OCI-LY7 (cell line): ENCODE data around the gene IQCH. TPM values are rescaled to one million over a fixed set of nuclear protein-coding genes. Genes with fewer than 3 reads are reported as not detected.

Experiments used
- BruUV-seq: library from RNA; stranded (reverse); fragments of 400-500 nt; replicated peaks from 2 replicates; lab custom pipeline; 2021; lab: Mats Ljungman, UMichigan
- CTCF ChIA-PET: fragments of 300-600 bp; sonication (Branson Sonifier 250); formaldehyde crosslinking; loops from one replicate; lab custom pipeline; 2022; ENCODE audit warnings: antibody characterized with exemption; ENCODE audit not compliant: unreplicated experiment; lab: Charles Lee
- POLR2A ChIA-PET: fragments of 300-600 bp; sonication (Branson Sonifier 250); formaldehyde crosslinking; loops from one replicate; lab custom pipeline; 2022; ENCODE audit warnings: antibody characterized with exemption; lab: Charles Lee
- DNase-seq: peaks from one replicate; pipeline ENCODE4 v3.0.0-alpha.2; 2015; ENCODE audit warnings: low spot score
- H2AFZ ChIP-seq: fragments of 200-600 bp; sonication (generic), shearing (Covaris generic); 2 replicates; pipeline ENCODE4 v1.6.1; 2014; ENCODE audit warnings: mild to moderate bottlenecking, antibody characterized with exemption, low read length, moderate library complexity
- H3K27ac ChIP-seq: fragments of 200-600 bp; sonication (generic); 2 replicates; pipeline ENCODE4 v1.5.1; 2014; ENCODE audit warnings: mixed run types, low read depth, mild to moderate bottlenecking, moderate library complexity, low read length, inconsistent platforms; ENCODE audit not compliant: poor library complexity, severe bottlenecking
- H3K36me3 ChIP-seq: fragments of 200-600 bp; sonication (generic); 2 replicates; pipeline ENCODE4 v1.6.1; 2014; ENCODE audit warnings: mild to moderate bottlenecking, antibody characterized with exemption, low read length, moderate library complexity, mixed read lengths; ENCODE audit not compliant: insufficient read depth
- H3K4me1 ChIP-seq: fragments of 200-600 bp; sonication (generic); 2 replicates; pipeline ENCODE4 v1.5.1; 2014; ENCODE audit warnings: mild to moderate bottlenecking, low read length; ENCODE audit not compliant: insufficient read depth, poor library complexity, severe bottlenecking
- H3K4me2 ChIP-seq: fragments of 200-600 bp; sonication (generic); 2 replicates; pipeline ENCODE4 v1.6.1; 2014; ENCODE audit warnings: mild to moderate bottlenecking, low read length
- H3K4me3 ChIP-seq: fragments of 200-600 bp; sonication (generic); 2 replicates; pipeline ENCODE4 v1.5.1; 2014; ENCODE audit warnings: mild to moderate bottlenecking, low read depth, low read length; ENCODE audit not compliant: poor library complexity, severe bottlenecking
- H3K79me2 ChIP-seq: fragments of 200-600 bp; sonication (generic); 2 replicates; pipeline ENCODE4 v1.6.1; 2016; ENCODE audit warnings: low read depth, mild to moderate bottlenecking, low read length, moderate library complexity, mixed read lengths; ENCODE audit not compliant: insufficient read depth
- H3K9me2 ChIP-seq: fragments of 200-600 bp; sonication (generic); 2 replicates; pipeline ENCODE4 v1.6.1; 2016; ENCODE audit warnings: mild to moderate bottlenecking, low read length, mixed read lengths; ENCODE audit not compliant: insufficient read depth
- H3K9me3 ChIP-seq: fragments of 200-600 bp; sonication (generic); 2 replicates; pipeline ENCODE4 v1.6.1; 2014; ENCODE audit warnings: mild to moderate bottlenecking, mixed run types, low read length, mixed read lengths
- H4K20me1 ChIP-seq: fragments of 200-600 bp; sonication (generic); 2 replicates; pipeline ENCODE4 v1.6.1; 2014; ENCODE audit warnings: mild to moderate bottlenecking, antibody characterized with exemption, low read length, moderate library complexity, mixed read lengths; ENCODE audit not compliant: insufficient read depth
- CTCF ChIP-seq: fragments of 200-600 bp; sonication (generic); conservative IDR thresholded peaks from 2 replicates; pipeline ENCODE4 v1.5.1; 2014; ENCODE audit warnings: mild to moderate bottlenecking, antibody characterized with exemption, low read length, moderate library complexity, mixed read lengths
- EZH2phosphoT487 ChIP-seq: fragments of 200-600 bp; sonication (generic); IDR thresholded peaks from 2 replicates; pipeline ENCODE4 v1.6.1; 2018; ENCODE audit warnings: low read depth, borderline replicate concordance, mild to moderate bottlenecking, mixed run types, antibody characterized with exemption, low read length, moderate library complexity, mixed read lengths
- intact Hi-C: fragments of 100-400 bp; cut with micrococcal nuclease; formaldehyde crosslinking; loops from one replicate; pipeline ENCODE4 v1.10.0; 2022; ENCODE audit not compliant: unreplicated experiment
- total RNA-seq, 2 experiments: library from RNA; depleted of rRNA in 1 of 2; stranded (reverse); fragments of >200 nt in 1 of 2; shearing (Covaris generic) in 1 of 2; gene quantifications; 2 replicates each; pipeline ENCODE4 v1.2.3, GENCODE V29; 2014 to 2022

The IQCH gene
- total RNA-seq, 2 experiments from 2014 or later = 3.9 to 5.8 TPM

DNA sequence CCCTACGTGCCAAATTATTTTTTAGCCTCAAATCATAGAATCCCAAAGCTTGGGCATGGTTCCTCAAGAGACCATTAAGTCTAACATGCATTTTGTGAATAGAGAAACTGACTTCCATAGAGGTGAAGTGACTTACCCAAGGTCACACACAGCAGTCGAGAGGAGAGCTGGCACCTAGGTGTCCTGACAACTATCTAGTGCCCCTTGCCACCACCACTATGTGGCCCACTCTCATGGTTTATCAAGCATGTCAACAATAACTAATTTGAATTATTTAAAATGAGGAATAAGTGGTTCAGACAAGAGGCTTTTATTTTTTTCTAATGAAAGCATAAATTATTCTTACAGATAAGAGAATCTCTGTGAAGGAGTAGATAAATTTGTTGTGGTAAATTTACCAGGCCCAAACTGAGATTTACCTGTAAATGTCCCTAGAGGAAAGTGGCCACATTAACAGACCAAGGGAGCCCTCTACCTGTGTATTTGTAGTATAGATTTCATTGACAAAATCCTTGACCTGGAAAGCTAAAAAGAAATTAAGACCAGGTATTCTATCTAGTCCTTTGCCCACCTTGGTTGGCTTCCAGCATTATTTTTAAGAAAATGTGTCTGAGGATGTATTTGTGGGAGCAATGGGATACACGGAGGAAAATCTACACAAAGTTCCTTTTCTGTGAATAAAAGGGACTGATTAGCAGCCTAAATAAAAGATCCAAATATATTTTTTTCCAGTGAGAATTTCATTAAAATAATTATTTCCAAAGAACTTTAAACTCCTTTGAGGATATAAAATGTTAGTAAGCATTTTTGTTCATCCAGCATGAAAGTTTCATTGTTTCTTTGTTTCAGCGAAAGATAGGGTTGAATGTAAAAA is 49.1 kb downstream of the IQCH start:
- H3K27ac ChIP-seq = no peak overlapping the region
- no peak overlapping the region for H3K4me3 ChIP-seq
- H3K9me2 ChIP-seq = no peaks in the 10 kb centered on the region
- H3K4me2 ChIP-seq = no peak overlapping the region
- peaks cover 2% of the 10 kb centered on the region for H3K4me1 ChIP-seq
- peak; percentile 73 for DNase-seq
- H3K79me2 ChIP-seq = no peaks in the 10 kb centered on the region
- no peaks in the 10 kb centered on the region for H3K9me3 ChIP-seq
- ChIA-PET POLR2A (interaction anchor here (1.2 kb wide), 1 partner anchor 363 kb away, joined by 3 read pairs; no protein-coding TSS in a partner anchor), CTCF (interaction anchor here (1.0 kb wide), 1 partner anchor 357 kb away, joined by 3 read pairs; no protein-coding TSS in a partner anchor)
- BruUV-seq = no TSS peak
- no peaks in the 10 kb centered on the region for H4K20me1 ChIP-seq
- intact Hi-C loops = loop anchor here (1.0 kb wide), 2 partner anchors 222 to 357 kb away; no protein-coding TSS in a partner anchor
- H2AFZ ChIP-seq = no peak overlapping the region
- no peaks in the 10 kb centered on the region for H3K36me3 ChIP-seq
- peak; percentile 93 for TF ChIP-seq CTCF
- no peak for TF ChIP-seq EZH2phosphoT487

DNA sequence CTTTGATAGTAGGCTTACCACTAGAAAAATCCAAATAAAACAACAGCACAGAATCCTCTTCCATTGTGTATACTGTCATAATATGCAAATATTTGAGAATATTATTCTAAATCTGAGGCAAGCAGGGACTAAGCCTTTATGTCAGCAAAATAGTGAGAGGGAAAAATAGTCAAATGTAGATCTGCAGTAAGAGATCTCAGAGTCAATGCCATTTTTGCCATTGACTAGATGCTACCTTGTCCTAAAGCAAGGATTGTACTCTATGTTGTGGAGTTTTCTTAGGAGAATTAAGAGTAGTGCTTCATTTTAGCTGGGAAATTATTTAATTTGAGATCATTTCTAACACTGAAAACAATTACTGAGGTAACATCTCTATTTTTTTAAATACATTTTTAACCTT is 50.2 kb downstream of the IQCH start:
- POLR2A ChIA-PET = interaction anchor here (1.2 kb wide), 1 partner anchor 364 kb away, joined by 3 read pairs; no protein-coding TSS in a partner anchor

More for the DNA sequence above, 50.2 kb downstream of the IQCH start:
- CTCF ChIA-PET = no interaction called here
- intact Hi-C loops = no loop called here
- Histone ChIP-seq H3K9me3 (no peaks in the 10 kb centered on the region), H3K4me2 (no peak overlapping the region), H2AFZ (no peak overlapping the region), H4K20me1 (no peaks in the 10 kb centered on the region), H3K27ac (no peak overlapping the region), H3K79me2 (no peaks in the 10 kb centered on the region), H3K4me3 (no peak overlapping the region), H3K36me3 (no peaks in the 10 kb centered on the region), H3K9me2 (no peaks in the 10 kb centered on the region), H3K4me1 (peaks cover 2% of the 10 kb centered on the region)
- TF ChIP-seq CTCF (no peak), EZH2phosphoT487 (no peak)
- no TSS peak for BruUV-seq
- DNase-seq = no peak
